GM12878 (cell line): Measurements from ENCODE around the gene TXNRD1. TPM values are rescaled to one million over a fixed set of nuclear protein-coding genes. Genes with fewer than 3 reads are reported as not detected.

Source experiments
- ATAC-seq: fragments of 200-7000 bp; cut with Tn5 transposase; 3 replicates; pipeline ENCODE4 v1.9.1; 2020; ENCODE audit warnings: mild to moderate bottlenecking, moderate library complexity
- BruUV-seq: library from RNA; stranded (reverse); fragments of 400-500 nt; replicated peaks from 2 replicates; lab custom pipeline; 2021; lab: Mats Ljungman, UMichigan
- CTCF ChIA-PET: fragments of 300-600 bp; sonication (Branson Sonifier 250); formaldehyde crosslinking; extraction: SDS; loops from one replicate; lab custom pipeline; 2021; ENCODE audit warnings: inconsistent platforms; lab: Yijun Ruan, JAX
- POLR2A ChIA-PET: fragments of 350-600 bp; formaldehyde crosslinking; extraction: SDS; loops from one replicate; lab custom pipeline; 2021; ENCODE audit warnings: inconsistent platforms; lab: Charles Lee
- RAD21 ChIA-PET: fragments of 300-600 bp; sonication (Branson Sonifier 250); formaldehyde crosslinking; loops from one replicate; lab custom pipeline; 2023; ENCODE audit warnings: antibody characterized with exemption; ENCODE audit not compliant: unreplicated experiment; lab: Charles Lee
- SMC1A ChIA-PET: fragments of 300-600 bp; sonication (Branson Sonifier 250); formaldehyde crosslinking; loops from one replicate; lab custom pipeline; 2023; ENCODE audit not compliant: unreplicated experiment, uncharacterized antibody; lab: Charles Lee
- DNase-seq: peaks from one replicate; pipeline ENCODE4 v3.0.0-alpha.2; 2011; ENCODE audit warnings: low read depth, low spot score
- FAIRE-seq: peaks from 3 replicates; lab custom pipeline; 2011; peaks lifted over from hg19 to GRCh38; lab: Jason Lieb, UNC
- H2AFZ ChIP-seq: 2 replicates; pipeline ENCODE4 v1.6.0; 2011; ENCODE audit warnings: low read depth, low read length, control low read depth; ENCODE audit not compliant: control insufficient read depth
- H3K27ac ChIP-seq: 2 replicates; pipeline ENCODE4 v1.5.1; 2011; ENCODE audit warnings: control low read depth; ENCODE audit not compliant: control insufficient read depth, insufficient read depth
- H3K27me3 ChIP-seq, 2 experiments: replicated peaks in 1 of 2; 2 replicates each; pipeline versions ENCODE4 v1.6.0 to v1.6.1; 2011; ENCODE audit warnings: low read length in 1 of 2; ENCODE audit not compliant: control insufficient read depth in 2 of 2, insufficient read depth in 2 of 2
- H3K36me3 ChIP-seq, 2 experiments: 2 replicates each; pipeline ENCODE4 v1.5.1; 2011; ENCODE audit warnings: low read length in 1 of 2; ENCODE audit not compliant: control insufficient read depth in 2 of 2, insufficient read depth in 2 of 2
- H3K4me1 ChIP-seq: 2 replicates; pipeline ENCODE4 v1.6.1; 2011; ENCODE audit warnings: mild to moderate bottlenecking, low read length, moderate library complexity, mixed read lengths; ENCODE audit not compliant: control insufficient read depth, insufficient read depth
- H3K4me2 ChIP-seq: 2 replicates; pipeline ENCODE4 v1.6.0; 2011; ENCODE audit warnings: control low read depth; ENCODE audit not compliant: control insufficient read depth, insufficient read depth
- H3K4me3 ChIP-seq: fragments of 200-600 bp; sonication (generic); 2 replicates; pipeline ENCODE4 v1.5.1; 2016
- H3K79me2 ChIP-seq: 2 replicates; pipeline ENCODE4 v1.6.0; 2011; ENCODE audit warnings: low read length; ENCODE audit not compliant: control insufficient read depth, insufficient read depth
- H3K9ac ChIP-seq: 2 replicates; pipeline ENCODE4 v1.8.0; 2011; ENCODE audit warnings: low read length, control low read depth, mixed read lengths; ENCODE audit not compliant: control insufficient read depth, insufficient read depth
- H3K9me3 ChIP-seq: replicated peaks from 3 replicates; pipeline ENCODE4 v1.5.1; 2011; ENCODE audit warnings: mild to moderate bottlenecking, low read length; ENCODE audit not compliant: control insufficient read depth, insufficient read depth
- H4K20me1 ChIP-seq: 2 replicates; pipeline ENCODE4 v1.6.0; 2011; ENCODE audit not compliant: control insufficient read depth, insufficient read depth
- FOS ChIP-seq: IDR thresholded peaks from 3 replicates; pipeline ENCODE4 v1.6.1; 2011; ENCODE audit warnings: borderline replicate concordance; ENCODE audit not compliant: insufficient read length; ENCODE audit errors: extremely low read depth
- NR2C1 ChIP-seq: fragments of 450-650 bp; IDR thresholded peaks from 2 replicates; pipeline ENCODE4 v1.6.1; 2017; ENCODE audit warnings: antibody characterized with exemption, mild to moderate bottlenecking, moderate library complexity
- ZNF274 ChIP-seq: IDR thresholded peaks from one replicate; pipeline ENCODE4 v1.8.0; 2011; ENCODE audit not compliant: insufficient read length, insufficient read depth
- WGBS: methylation state at CpG from one replicate; pipeline ENCODE4 v1.1.6; 2016; ENCODE audit warnings: low lambda C conversion rate; ENCODE audit not compliant: insufficient replicate concordance, insufficient coverage; ENCODE audit errors: missing lambda C conversion rate; 5-methylcytosine and 5-hydroxymethylcytosine counted together
- in situ Hi-C: fragments of 300-500 bp; cut with MboI; formaldehyde crosslinking; loops from 9 replicates; pipeline ENCODE4 v1.14.3; 2018; ENCODE audit warnings: mixed read lengths
- intact Hi-C: fragments of 100-400 bp; cut with micrococcal nuclease; formaldehyde crosslinking; loops from one replicate; pipeline ENCODE4 v1.14.2; 2022; ENCODE audit not compliant: unreplicated experiment
- polyA plus RNA-seq, 11 experiments: library from polyadenylated mRNA; depleted of rRNA in 4 of 11; unstranded in 6 of 11; stranded (reverse) in 5 of 11; fragments of >200 nt; fragmentation: Nextera tagmentation in 4 of 11; fragmentation: Illumina TruSeq in 1 of 11; extraction: Ambion mirVana in 4 of 11; extraction: Trizol in 1 of 11; gene quantifications; 1 replicate in 1 of 11; 2 replicates in 10 of 11; pipeline versions ENCODE4 v1.2.1 to v1.2.3, GENCODE V29; 2011 to 2016; ENCODE audit warnings: inconsistent platforms in 2 of 11, missing spikeins in 2 of 11, low read depth in 1 of 11
- total RNA-seq, 4 experiments: library from RNA; depleted of rRNA in 3 of 4; stranded (reverse); fragments of >200 nt in 3 of 4; fragmentation: Illumina TruSeq in 1 of 4; extraction: Trizol in 1 of 4; gene quantifications; 2 replicates each; pipeline versions ENCODE4 v1.2.1 to v1.2.3, GENCODE V29; 2013 to 2021
- TF ChIP-seq, protein P1 (sequence below): fragments of 450-650 bp; IDR thresholded peaks from 2 replicates; pipeline ENCODE4 v1.6.1; 2016; ENCODE audit warnings: mild to moderate bottlenecking

Gene TXNRD1
- total and polyA plus RNA-seq, 10 of the 15 experiments (the other 5 are each of a cell fraction or from before 2014, with no cell fraction given), result 52.6 to 84.6 (median 67.8) TPM

DNA sequence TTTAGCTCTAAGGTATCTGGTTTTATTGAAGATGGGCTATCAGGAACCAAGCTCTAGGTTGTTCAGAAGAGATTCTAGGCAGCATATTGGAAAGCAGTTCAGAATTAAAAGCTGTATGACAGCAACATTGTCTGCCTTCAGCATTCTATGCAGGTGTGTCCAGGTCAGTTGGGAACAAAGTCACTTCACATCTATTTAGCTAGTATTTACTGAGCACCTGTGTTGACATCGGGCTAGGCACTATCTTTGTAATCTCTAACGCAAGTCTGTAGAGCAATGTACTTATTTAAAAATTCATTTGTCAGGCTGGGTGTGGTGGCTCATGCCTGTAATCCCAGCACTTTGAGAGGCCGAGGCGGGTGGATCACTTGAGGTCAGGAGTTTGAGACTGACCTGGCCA lies 81.1 kb downstream of the TXNRD1 start (continued):
- TF ChIP-seq ZNF274, result no peak
- TF ChIP-seq FOS, result no peak

DNA sequence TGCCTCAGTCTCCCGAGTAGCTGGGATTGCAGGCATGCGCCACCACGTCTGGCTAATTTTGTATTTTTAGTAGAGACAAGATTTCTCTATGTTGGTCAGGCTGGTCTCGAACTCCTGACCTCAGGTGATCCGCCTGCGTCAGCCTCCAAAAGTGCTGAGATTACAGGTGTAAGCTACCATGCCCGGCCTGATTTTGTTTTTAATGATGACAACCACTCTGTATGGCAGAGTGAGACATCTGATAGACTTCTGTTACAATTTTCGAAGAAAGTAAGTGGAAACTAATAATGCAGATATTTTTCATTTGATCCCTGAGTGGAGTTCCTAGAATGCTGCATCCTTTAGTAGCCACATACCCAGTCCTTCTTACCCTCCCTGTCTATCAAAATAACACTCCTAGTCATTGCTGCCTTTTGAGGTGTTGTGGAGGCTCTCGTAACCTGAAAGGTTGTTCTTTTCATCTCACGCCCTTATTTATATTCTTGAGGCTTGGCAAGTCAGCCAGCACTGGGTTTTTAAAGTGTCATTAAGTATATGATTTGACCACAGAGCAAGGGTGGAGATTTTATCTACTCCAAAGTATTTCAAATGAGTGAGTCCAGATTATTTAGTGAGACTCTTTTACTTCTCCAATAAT lies 82.0 kb downstream of the TXNRD1 start:
- BruUV-seq, result no TSS peak
- intact Hi-C loops (no loop called here), in situ Hi-C loops (no loop called here)
- H3K27me3 ChIP-seq, result no peaks in the 10 kb centered on the region
- no peak overlapping the region for H2AFZ ChIP-seq
- ChIA-PET POLR2A (interaction anchor here (0.7 to 2.3 kb wide), 2 partner anchors 11 to 238 kb away, joined by 4 to 7 read pairs; no protein-coding TSS in a partner anchor), CTCF (interaction anchor here (1.1 kb wide), 1 partner anchor 9 kb away, joined by 3 read pairs; no protein-coding TSS in a partner anchor), SMC1A (interaction anchor here (3.8 kb wide), 1 partner anchor 9 kb away, joined by 26 read pairs; no protein-coding TSS in a partner anchor), RAD21 (no interaction called here)
- H3K9me3 ChIP-seq, result no peaks in the 10 kb centered on the region
- H3K4me3 ChIP-seq, result no peak overlapping the region
- H3K9ac ChIP-seq, result no peak overlapping the region
- H3K4me2 ChIP-seq, result no peak overlapping the region
- H4K20me1 ChIP-seq, result no peaks in the 10 kb centered on the region; the same call in 1 of the 2 replicates
- WGBS, result 98% methylated on average over 10 of the region's 10 CpGs
- no peak overlapping the region for H3K27ac ChIP-seq
- H3K79me2 ChIP-seq, result peaks cover 59% of the 10 kb centered on the region
- H3K36me3 ChIP-seq, result peaks cover 7 to 19% of the 10 kb centered on the region in 2 experiments
- TF ChIP-seq, protein P1, sequence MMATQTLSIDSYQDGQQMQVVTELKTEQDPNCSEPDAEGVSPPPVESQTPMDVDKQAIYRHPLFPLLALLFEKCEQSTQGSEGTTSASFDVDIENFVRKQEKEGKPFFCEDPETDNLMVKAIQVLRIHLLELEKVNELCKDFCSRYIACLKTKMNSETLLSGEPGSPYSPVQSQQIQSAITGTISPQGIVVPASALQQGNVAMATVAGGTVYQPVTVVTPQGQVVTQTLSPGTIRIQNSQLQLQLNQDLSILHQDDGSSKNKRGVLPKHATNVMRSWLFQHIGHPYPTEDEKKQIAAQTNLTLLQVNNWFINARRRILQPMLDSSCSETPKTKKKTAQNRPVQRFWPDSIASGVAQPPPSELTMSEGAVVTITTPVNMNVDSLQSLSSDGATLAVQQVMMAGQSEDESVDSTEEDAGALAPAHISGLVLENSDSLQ, result 0 out of 2 replicates have a peak, but pooled peaks have one; percentile 18
- no peak for TF ChIP-seq NR2C1
- no peaks in the 10 kb centered on the region; the same call in 1 of the 2 replicates for H3K4me1 ChIP-seq
- no peak for FAIRE-seq
- ATAC-seq, result no peak
- no peak for DNase-seq
